Measurements from ENCODE around the gene TMEM125.

DNA sequence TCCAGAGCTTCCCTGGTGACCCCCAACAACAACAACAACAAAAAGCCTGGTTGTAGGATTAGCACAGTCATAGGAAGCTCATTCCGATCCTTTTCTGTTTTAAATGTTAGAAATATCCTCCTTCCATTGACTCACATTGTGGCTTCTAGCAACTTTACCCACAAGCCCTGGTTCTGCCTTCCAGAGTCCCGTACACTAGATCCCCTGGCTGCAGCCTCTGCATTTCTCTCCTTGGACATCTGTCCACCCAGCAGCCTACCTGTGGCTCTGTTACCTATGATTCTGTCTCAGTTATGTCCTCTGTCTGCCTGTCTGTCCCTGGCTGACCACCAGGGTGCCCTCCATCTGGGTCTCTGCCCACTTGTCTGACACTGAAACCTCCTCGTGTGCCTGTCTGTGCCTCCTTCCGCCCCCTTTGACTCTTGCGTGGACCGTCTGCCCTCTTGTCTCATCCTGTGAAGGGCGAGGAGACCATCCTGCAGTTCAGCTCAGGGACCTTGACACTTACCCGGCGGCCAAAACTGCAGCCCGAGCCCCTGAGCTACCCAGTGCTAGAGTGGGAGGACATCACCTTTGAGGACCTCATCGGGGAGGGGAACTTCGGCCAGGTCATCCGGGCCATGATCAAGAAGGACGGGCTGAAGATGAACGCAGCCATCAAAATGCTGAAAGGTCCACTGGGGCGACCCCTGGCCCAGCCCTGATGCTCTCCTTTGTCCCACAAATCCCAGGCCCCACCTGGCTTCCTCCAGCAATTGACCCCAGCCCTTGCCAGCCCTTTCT is 47.1 kb downstream of the TMEM125 start:
- TF ChIP-seq POLR2AphosphoS5 (IDR thresholded peaks at IDR 0.05; ENCODE audit: low read depth, low read length) (no peak), CTCF (IDR thresholded peaks at IDR 0.05) (no peak), SIN3A (IDR thresholded peaks at IDR 0.05; ENCODE audit: borderline replicate concordance, insufficient read depth, low read depth, low read length) (no peak)
